Sigmoid colon (tissue), 7 donors: ENCODE data around the gene LPCAT3. TPM values are rescaled to one million over a fixed set of nuclear protein-coding genes. Genes with fewer than 3 reads are reported as not detected.

Experiments used
- DNase-seq: peaks from one replicate; pipeline ENCODE4 v3.0.0-alpha.2; 2019
- H3K27ac ChIP-seq, 4 donors: fragments of 200-600 bp; sonication (generic); one replicate each; pipeline ENCODE4 v1.5.1; 2016 to 2019; ENCODE audit warnings: mild to moderate bottlenecking in 1 of 4
- H3K27me3 ChIP-seq, 3 donors: fragments of 200-600 bp; sonication (generic); one replicate each; pipeline ENCODE4 v1.5.1; 2019; ENCODE audit warnings: mild to moderate bottlenecking in 1 of 3
- H3K36me3 ChIP-seq, 4 donors: fragments of 200-600 bp; sonication (generic); one replicate each; pipeline ENCODE4 v1.5.1; 2016 to 2019
- H3K4me1 ChIP-seq, 4 donors: fragments of 200-600 bp; sonication (generic); one replicate each; pipeline ENCODE4 v1.5.1; 2017 to 2019
- H3K4me3 ChIP-seq, 4 donors: fragments of 200-600 bp; sonication (generic); one replicate each; pipeline ENCODE4 v1.5.1; 2017 to 2019; ENCODE audit warnings: mild to moderate bottlenecking in 2 of 4, moderate library complexity in 1 of 4
- H3K9me3 ChIP-seq, 4 donors: fragments of 200-600 bp in 3 of 4; sonication (generic) in 3 of 4; one replicate each; pipeline versions ENCODE4 v1.5.1 to v1.6.1; 2013 to 2019
- CTCF ChIP-seq, 4 experiments: fragments of 450-650 bp in 3 of 4; fragments of 200-600 bp in 1 of 4; IDR thresholded peaks; one replicate each; pipeline ENCODE4 v1.5.1; 2016 to 2019; ENCODE audit warnings: antibody characterized with exemption in 4 of 4, mild to moderate bottlenecking in 3 of 4, moderate library complexity in 2 of 4
- EP300 ChIP-seq, 4 donors: sonication (generic); formaldehyde crosslinking; IDR thresholded peaks; one replicate each; pipeline ENCODE4 v1.6.1; 2017; ENCODE audit warnings: antibody characterized with exemption in 4 of 4
- POLR2A ChIP-seq, 2 donors: fragments of 450-650 bp; IDR thresholded peaks; one replicate each; pipeline ENCODE4 v1.6.1; 2016; ENCODE audit warnings: antibody characterized with exemption in 2 of 2, mild to moderate bottlenecking in 2 of 2, moderate library complexity in 2 of 2
- POLR2AphosphoS5 ChIP-seq, 4 donors: sonication (generic); formaldehyde crosslinking; IDR thresholded peaks; one replicate each; pipeline ENCODE4 v1.6.1; 2017; ENCODE audit warnings: antibody characterized with exemption in 4 of 4
- WGBS, 2 donors: extraction: QIAGEN DNeasy Blood & Tissue Kit; methylation state at CpG; one replicate each; pipeline ENCODE4 v1.1.7; 2013; 5-methylcytosine and 5-hydroxymethylcytosine counted together
- intact Hi-C: fragments of 100-400 bp; cut with DNase I; formaldehyde crosslinking; loops from one replicate; pipeline ENCODE4 v1.15.1; 2023
- polyA plus RNA-seq, 3 donors: library from polyadenylated mRNA; stranded (reverse); fragments of 200-250 nt; gene quantifications; one replicate each; pipeline ENCODE4 v1.2.3, GENCODE V29; 2013
- total RNA-seq, 4 donors: library from RNA; depleted of rRNA; stranded (reverse); fragments of >200 nt; gene quantifications; one replicate each; pipeline ENCODE4 v1.1.0, GENCODE V29; 2016
- donor health status: healthy with polysubstance abuse.
- donor health status: Bipolar disorder and iron deficiency.
- donor health status: healthy.

The LPCAT3 gene
- total and polyA plus RNA-seq, 7 donors, result 7.8 to 47.9 (median 25.3) TPM

GRCh38 chr12:7064516-7064915 is 46.2 kb upstream of the LPCAT3 start:
- Histone ChIP-seq H3K4me1 (peaks cover 0 to 55% (median 43%) of the 10 kb centered on the region in 4 donors), H3K4me3 (no peak overlapping the region), H3K9me3 (no peaks in the 10 kb centered on the region), H3K27me3 (no peaks in the 10 kb centered on the region), H3K27ac (no peak overlapping the region), H3K36me3 (peaks cover 3 to 56% (median 24%) of the 10 kb centered on the region in 4 donors)
- no peak for TF ChIP-seq EP300 (IDR thresholded peaks at IDR 0.05)
- TF ChIP-seq CTCF (IDR thresholded peaks at IDR 0.05), result no peak
- TF ChIP-seq POLR2A (IDR thresholded peaks at IDR 0.05), result no peak
- TF ChIP-seq POLR2AphosphoS5 (IDR thresholded peaks at IDR 0.05), result no peak
- intact Hi-C loops, result loop anchor here (5.0 kb wide), 1 partner anchor 123 kb away; the partner anchor contains the start of gene PEX5
- DNase-seq, result no peak
- 76 to 80% methylated on average over 3 of the region's 3 CpGs for WGBS, 2 donors

GRCh38 chr12:7061596-7061995 is 43.3 kb upstream of the LPCAT3 start:
- Histone ChIP-seq H3K27ac (peak overlapping the region; percentile 81 to 87 (median 84)), H3K27me3 (no peaks in the 10 kb centered on the region), H3K4me3 (peak overlapping the region; percentile 38 to 55 (median 50)), H3K4me1 (peaks cover 0 to 30% (median 24%) of the 10 kb centered on the region in 4 donors), H3K36me3 (peaks cover 2 to 40% (median 13%) of the 10 kb centered on the region in 4 donors), H3K9me3 (no peaks in the 10 kb centered on the region)
- intact Hi-C loops, result loop anchor here (2.0 to 5.0 kb wide), 2 partner anchors 47 to 126 kb away; partner anchors contain the start of genes C1RL and PEX5
- TF ChIP-seq CTCF (IDR thresholded peaks at IDR 0.05) (no peak), EP300 (IDR thresholded peaks at IDR 0.05) (no peak), POLR2AphosphoS5 (IDR thresholded peaks at IDR 0.05) (no peak), POLR2A (IDR thresholded peaks at IDR 0.05) (no peak)
- 74 to 93% methylated on average over 7 of the region's 7 CpGs for WGBS, 2 donors
- no peak for DNase-seq

GRCh38 chr12:7061138-7061537 is 42.9 kb upstream of the LPCAT3 start:
- H3K9me3 ChIP-seq, result no peaks in the 10 kb centered on the region
- intact Hi-C loops, result loop anchor here (2.0 to 5.0 kb wide), 2 partner anchors 48 to 126 kb away; partner anchors contain the start of genes C1RL and PEX5
- H3K27ac ChIP-seq, result peak overlapping the region; percentile 81 to 87 (median 84)
- H3K36me3 ChIP-seq, result peaks cover 0 to 35% (median 9%) of the 10 kb centered on the region in 4 donors
- H3K4me1 ChIP-seq, result peaks cover 0 to 30% (median 24%) of the 10 kb centered on the region in 4 donors
- no peak for DNase-seq
- H3K4me3 ChIP-seq, result peak overlapping the region; percentile 38 to 55 (median 50)
- WGBS, 2 donors, result 73 to 74% methylated on average over 13 of the region's 13 CpGs
- TF ChIP-seq CTCF (IDR thresholded peaks at IDR 0.05) (peak in 1 of 4 experiments; percentile 10), POLR2A (IDR thresholded peaks at IDR 0.05) (no peak)
- H3K27me3 ChIP-seq, result no peaks in the 10 kb centered on the region

GRCh38 chr12:7060353-7060954 is 42.2 kb upstream of the LPCAT3 start, which contains the start of gene C1S:
TSS of gene C1S (plus strand) at chr12:7060718. CDS start at chr12:7061913, 1,195 bp downstream.
- H3K36me3 ChIP-seq, result peaks cover 0 to 28% (median 5%) of the 10 kb centered on the region in 4 donors
- TF ChIP-seq POLR2A (IDR thresholded peaks at IDR 0.05) (peak; percentile 51 to 79), CTCF (IDR thresholded peaks at IDR 0.05) (peak; percentile 82 to 99 (median 89)), POLR2AphosphoS5 (IDR thresholded peaks at IDR 0.05) (peak; percentile 70 to 89 (median 84)), EP300 (IDR thresholded peaks at IDR 0.05) (peak in 3 of 4 donors; percentile 21 to 72 (median 54))
- peak within 1 kb of the TSS; percentile 81 to 87 (median 84) for H3K27ac ChIP-seq
- no peaks in the 10 kb centered on the region for H3K27me3 ChIP-seq
- WGBS, 2 donors, result 58 to 63% methylated on average over 10 of the region's 10 CpGs
- intact Hi-C loops, result loop anchor here (1.0 to 5.0 kb wide), 4 partner anchors 32 to 127 kb away; partner anchors contain the start of genes C1R, C1RL and PEX5
- peak within 1 kb of the TSS; percentile 38 to 55 (median 50) for H3K4me3 ChIP-seq
- no peaks in the 10 kb centered on the region for H3K9me3 ChIP-seq
- DNase-seq, result peak; percentile 95
- peaks cover 0 to 30% (median 24%) of the 10 kb centered on the region in 4 donors for H3K4me1 ChIP-seq
